ENCODE data around the gene NIPSNAP2.

NIPSNAP2 gene

GRCh38 chr7:55970978-55971377 is 6.6 kb downstream of the NIPSNAP2 start:
- TF ChIP-seq L3MBTL2 (conservative IDR thresholded peaks at IDR 0.05), result no peak
- ChIA-PET CTCF (no interaction called here), POLR2A (no interaction called here)
- DNase-seq (ENCODE audit: extremely low spot score), result no peak

DNA sequence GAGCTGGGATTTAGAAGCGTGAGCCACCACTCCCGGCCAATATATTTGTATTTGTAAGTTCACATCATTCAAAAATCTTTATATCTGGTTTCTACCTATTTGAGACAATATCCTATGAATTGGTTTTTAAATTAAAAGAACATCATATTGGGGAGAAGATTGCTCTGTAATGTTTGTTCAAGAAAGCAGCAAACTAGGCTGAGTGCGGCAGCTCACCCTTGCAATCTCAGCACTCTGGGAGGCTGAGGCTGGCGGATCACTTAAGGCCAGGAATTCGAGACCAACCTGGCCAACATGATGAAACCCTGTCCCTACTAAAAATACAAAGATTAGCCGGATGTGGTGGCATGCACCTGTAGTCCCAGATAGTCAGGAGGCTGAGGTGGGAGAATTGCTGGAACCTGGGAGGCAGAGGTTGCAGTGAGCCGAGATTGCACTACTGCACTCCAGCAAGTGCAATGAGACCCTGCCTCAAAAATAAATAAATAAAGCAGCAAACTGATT is 9.4 kb downstream of the NIPSNAP2 start:
- TF ChIP-seq L3MBTL2 (conservative IDR thresholded peaks at IDR 0.05), result no peak
- TF ChIP-seq FOXM1 (IDR thresholded peaks at IDR 0.05; ENCODE audit: borderline replicate concordance), result no peak
- no peak for TF ChIP-seq TARDBP (IDR thresholded peaks at IDR 0.05)
- no peak for TF ChIP-seq HDGF (IDR thresholded peaks at IDR 0.05; ENCODE audit: borderline replicate concordance)
- TF ChIP-seq BHLHE40 (IDR thresholded peaks at IDR 0.05; ENCODE audit: borderline replicate concordance), result no peak
- TF ChIP-seq ELF4 (IDR thresholded peaks at IDR 0.05), result no peak
- TF ChIP-seq NFRKB (IDR thresholded peaks at IDR 0.05), result no peak
- no peak for TF ChIP-seq ZNF384 (IDR thresholded peaks at IDR 0.05)
- TF ChIP-seq ARNT (IDR thresholded peaks at IDR 0.05), result no peak
- TF ChIP-seq, protein P1, sequence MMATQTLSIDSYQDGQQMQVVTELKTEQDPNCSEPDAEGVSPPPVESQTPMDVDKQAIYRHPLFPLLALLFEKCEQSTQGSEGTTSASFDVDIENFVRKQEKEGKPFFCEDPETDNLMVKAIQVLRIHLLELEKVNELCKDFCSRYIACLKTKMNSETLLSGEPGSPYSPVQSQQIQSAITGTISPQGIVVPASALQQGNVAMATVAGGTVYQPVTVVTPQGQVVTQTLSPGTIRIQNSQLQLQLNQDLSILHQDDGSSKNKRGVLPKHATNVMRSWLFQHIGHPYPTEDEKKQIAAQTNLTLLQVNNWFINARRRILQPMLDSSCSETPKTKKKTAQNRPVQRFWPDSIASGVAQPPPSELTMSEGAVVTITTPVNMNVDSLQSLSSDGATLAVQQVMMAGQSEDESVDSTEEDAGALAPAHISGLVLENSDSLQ (IDR thresholded peaks at IDR 0.05), result no peak
- TF ChIP-seq SUZ12 (IDR thresholded peaks at IDR 0.05), result no peak
- TF ChIP-seq FOXK2 (IDR thresholded peaks at IDR 0.05), result no peak
- no peak for TF ChIP-seq SP1 (IDR thresholded peaks at IDR 0.05)
- TF ChIP-seq FOXA1 (IDR thresholded peaks at IDR 0.05), result no peak
- TF ChIP-seq CTBP1 (IDR thresholded peaks at IDR 0.05; ENCODE audit: borderline replicate concordance), result no peak
- TF ChIP-seq LEF1 (IDR thresholded peaks at IDR 0.05; ENCODE audit: borderline replicate concordance), result no peak
- POLR2A ChIA-PET, result no interaction called here
- CTCF ChIA-PET, result no interaction called here
- no peak for DNase-seq (ENCODE audit: extremely low spot score)

DNA sequence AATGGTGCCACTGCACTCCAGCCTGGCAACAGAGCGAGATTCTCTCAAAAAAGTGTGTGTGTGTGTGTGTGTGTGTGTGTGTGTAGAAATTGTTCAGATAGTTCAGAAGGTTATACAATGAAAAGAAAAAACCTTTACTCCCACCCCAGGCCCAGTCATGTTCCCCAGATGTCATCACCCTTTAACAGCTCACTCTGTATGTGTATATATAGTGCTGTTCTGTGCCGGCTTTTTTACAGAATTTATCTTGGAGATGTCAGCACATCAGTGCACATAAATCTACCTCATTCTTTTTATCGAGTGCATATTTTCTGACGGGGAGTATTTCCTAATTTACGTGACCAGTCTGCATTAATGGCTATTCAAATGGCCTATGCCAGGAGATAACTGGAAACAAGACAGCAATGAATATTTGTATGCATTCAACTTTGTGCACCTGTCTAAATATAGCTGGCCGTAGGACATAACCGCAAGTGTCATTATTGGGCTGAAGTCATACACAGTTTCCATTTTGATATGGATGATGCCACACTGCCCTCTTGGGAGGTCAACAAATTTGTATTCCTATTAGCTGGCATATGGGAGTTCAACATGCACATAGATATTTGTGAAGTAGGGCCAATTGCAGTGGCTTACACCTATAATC is 11.7 kb downstream of the NIPSNAP2 start:
- no peak for DNase-seq (ENCODE audit: extremely low spot score)
- no peak for TF ChIP-seq ELF4 (IDR thresholded peaks at IDR 0.05)
- TF ChIP-seq TARDBP (IDR thresholded peaks at IDR 0.05), result no peak
- TF ChIP-seq CTBP1 (IDR thresholded peaks at IDR 0.05; ENCODE audit: borderline replicate concordance), result no peak
- TF ChIP-seq ARNT (IDR thresholded peaks at IDR 0.05), result no peak
- TF ChIP-seq NFRKB (IDR thresholded peaks at IDR 0.05), result no peak
- no peak for TF ChIP-seq FOXA1 (IDR thresholded peaks at IDR 0.05)
- CTCF ChIA-PET, result no interaction called here
- POLR2A ChIA-PET, result interaction anchor here (1.2 kb wide), 1 partner anchor 9 kb away, joined by 4 read pairs; no protein-coding TSS in a partner anchor

DNA sequence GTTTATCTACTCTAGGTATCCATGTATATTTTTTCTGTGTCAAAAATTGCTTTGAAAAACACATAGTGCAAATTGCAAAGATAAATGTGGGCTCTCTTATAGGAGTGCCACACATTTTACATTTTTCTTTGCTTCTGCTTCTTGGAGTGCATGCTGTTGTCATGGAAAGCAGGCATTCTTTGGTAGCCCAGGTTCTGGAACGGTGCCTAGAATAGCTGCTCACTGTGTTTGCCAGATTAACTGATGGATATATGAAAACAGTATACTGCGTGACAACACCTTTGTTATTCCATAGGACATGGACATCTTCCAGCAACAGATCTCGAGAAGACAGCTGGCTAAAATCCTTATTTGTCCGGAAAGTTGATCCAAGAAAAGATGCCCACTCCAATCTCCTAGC is 13.4 kb downstream of the NIPSNAP2 start:
- DNase-seq (ENCODE audit: extremely low spot score), result no peak
- TF ChIP-seq, protein P1 (IDR thresholded peaks at IDR 0.05), result no peak
- TF ChIP-seq ELF4 (IDR thresholded peaks at IDR 0.05) (no peak), L3MBTL2 (conservative IDR thresholded peaks at IDR 0.05) (no peak), BHLHE40 (IDR thresholded peaks at IDR 0.05; ENCODE audit: borderline replicate concordance) (no peak), SP1 (IDR thresholded peaks at IDR 0.05) (no peak), FOXM1 (IDR thresholded peaks at IDR 0.05; ENCODE audit: borderline replicate concordance) (no peak), SUZ12 (IDR thresholded peaks at IDR 0.05) (no peak), HDGF (IDR thresholded peaks at IDR 0.05; ENCODE audit: borderline replicate concordance) (no peak), FOXA1 (IDR thresholded peaks at IDR 0.05) (no peak)
- ChIA-PET POLR2A (interaction anchor here (0.9 kb wide), 1 partner anchor 14 kb away, joined by 3 read pairs; no protein-coding TSS in a partner anchor), CTCF (no interaction called here)

- DNase-seq (ENCODE audit: extremely low spot score), result no peak
- CTCF ChIA-PET, result no interaction called here
- POLR2A ChIA-PET, result no interaction called here
Observed at GRCh38 chr7:55980266-55980665, 15.9 kb downstream of the NIPSNAP2 start.

GRCh38 chr7:55983537-55983936 is 19.2 kb downstream of the NIPSNAP2 start:
- TF ChIP-seq NFRKB (IDR thresholded peaks at IDR 0.05), result no peak
- no peak for TF ChIP-seq SP1 (IDR thresholded peaks at IDR 0.05)
- no peak for TF ChIP-seq FOXK2 (IDR thresholded peaks at IDR 0.05)
- TF ChIP-seq SUZ12 (IDR thresholded peaks at IDR 0.05), result no peak
- POLR2A ChIA-PET, result no interaction called here
- DNase-seq (ENCODE audit: extremely low spot score), result no peak
- CTCF ChIA-PET, result no interaction called here

More at GRCh38 chr7:55980266-55980665, 15.9 kb downstream of the NIPSNAP2 start:
- TF ChIP-seq ELF4 (IDR thresholded peaks at IDR 0.05) (no peak), LEF1 (IDR thresholded peaks at IDR 0.05; ENCODE audit: borderline replicate concordance) (no peak), SUZ12 (IDR thresholded peaks at IDR 0.05) (no peak), SP1 (IDR thresholded peaks at IDR 0.05) (no peak), NFRKB (IDR thresholded peaks at IDR 0.05) (no peak), ZNF384 (IDR thresholded peaks at IDR 0.05) (no peak)

- DNase-seq (ENCODE audit: extremely low spot score), result no peak
- CTCF ChIA-PET, result no interaction called here
- POLR2A ChIA-PET, result no interaction called here
- TF ChIP-seq ZNF384 (IDR thresholded peaks at IDR 0.05) (no peak), HDGF (IDR thresholded peaks at IDR 0.05; ENCODE audit: borderline replicate concordance) (no peak), L3MBTL2 (conservative IDR thresholded peaks at IDR 0.05) (no peak), FOXA1 (IDR thresholded peaks at IDR 0.05) (no peak), FOXK2 (IDR thresholded peaks at IDR 0.05) (no peak), ARNT (IDR thresholded peaks at IDR 0.05) (no peak), SUZ12 (IDR thresholded peaks at IDR 0.05) (no peak), ELF4 (IDR thresholded peaks at IDR 0.05) (no peak), FOXM1 (IDR thresholded peaks at IDR 0.05; ENCODE audit: borderline replicate concordance) (no peak)
- TF ChIP-seq, protein P1 (IDR thresholded peaks at IDR 0.05), result no peak
Observed at GRCh38 chr7:55992346-55992745, 28.0 kb downstream of the NIPSNAP2 start.
